Upper lobe of right lung (tissue), 1 donor: ENCODE results near the gene ACBD3. TPM values are rescaled to one million over a fixed set of nuclear protein-coding genes. Genes with fewer than 3 reads are reported as not detected.

Source experiments
- ATAC-seq: fragments of 200-7000 bp; cut with Tn5 transposase; one replicate; pipeline ENCODE4 v1.9.1; 2020; ENCODE audit warnings: mild to moderate bottlenecking, moderate library complexity
- DNase-seq: peaks from one replicate; pipeline ENCODE4 v3.0.0-alpha.2; 2020
- H3K27ac ChIP-seq: fragments of 200-600 bp; one replicate; pipeline ENCODE4 v1.8.0; 2022
- H3K27me3 ChIP-seq: fragments of 200-600 bp; one replicate; pipeline ENCODE4 v1.8.0; 2022; ENCODE audit warnings: mild to moderate bottlenecking
- H3K36me3 ChIP-seq: fragments of 200-600 bp; one replicate; pipeline ENCODE4 v1.8.0; 2022
- H3K4me1 ChIP-seq: fragments of 200-600 bp; one replicate; pipeline ENCODE4 v1.8.0; 2022
- H3K4me3 ChIP-seq: fragments of 200-600 bp; one replicate; pipeline ENCODE4 v1.8.0; 2022; ENCODE audit warnings: mild to moderate bottlenecking
- H3K9me3 ChIP-seq: fragments of 200-600 bp; one replicate; pipeline ENCODE4 v1.8.0; 2022
- intact Hi-C: fragments of 100-400 bp; cut with DNase I; formaldehyde crosslinking; loops from one replicate; pipeline ENCODE4 v1.11.0; 2022
- total RNA-seq: library from RNA; stranded (reverse); fragmentation: NEBNext Ultra II Directional; extraction: Animal tissue kit (Norgen Biotek cat#: 25700); gene quantifications from one replicate; pipeline ENCODE4 v1.2.1, GENCODE V29; 2021
- TF ChIP-seq, protein P1 (sequence below): fragments of 200-600 bp; IDR thresholded peaks from one replicate; pipeline ENCODE4 v1.8.0; 2022; ENCODE audit warnings: antibody characterized with exemption
- donor health status: DM: no; HTN: yes; CAD: no; lungs with severe emphysema.

Gene ACBD3
- total RNA-seq, 1 donor from 2014 or later: 42.2 TPM

- TF ChIP-seq, protein P1, sequence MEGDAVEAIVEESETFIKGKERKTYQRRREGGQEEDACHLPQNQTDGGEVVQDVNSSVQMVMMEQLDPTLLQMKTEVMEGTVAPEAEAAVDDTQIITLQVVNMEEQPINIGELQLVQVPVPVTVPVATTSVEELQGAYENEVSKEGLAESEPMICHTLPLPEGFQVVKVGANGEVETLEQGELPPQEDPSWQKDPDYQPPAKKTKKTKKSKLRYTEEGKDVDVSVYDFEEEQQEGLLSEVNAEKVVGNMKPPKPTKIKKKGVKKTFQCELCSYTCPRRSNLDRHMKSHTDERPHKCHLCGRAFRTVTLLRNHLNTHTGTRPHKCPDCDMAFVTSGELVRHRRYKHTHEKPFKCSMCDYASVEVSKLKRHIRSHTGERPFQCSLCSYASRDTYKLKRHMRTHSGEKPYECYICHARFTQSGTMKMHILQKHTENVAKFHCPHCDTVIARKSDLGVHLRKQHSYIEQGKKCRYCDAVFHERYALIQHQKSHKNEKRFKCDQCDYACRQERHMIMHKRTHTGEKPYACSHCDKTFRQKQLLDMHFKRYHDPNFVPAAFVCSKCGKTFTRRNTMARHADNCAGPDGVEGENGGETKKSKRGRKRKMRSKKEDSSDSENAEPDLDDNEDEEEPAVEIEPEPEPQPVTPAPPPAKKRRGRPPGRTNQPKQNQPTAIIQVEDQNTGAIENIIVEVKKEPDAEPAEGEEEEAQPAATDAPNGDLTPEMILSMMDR: no peak
- Histone ChIP-seq H3K36me3 (no peaks in the 10 kb centered on the region), H3K27me3 (no peaks in the 10 kb centered on the region), H3K27ac (no peak overlapping the region), H3K9me3 (no peaks in the 10 kb centered on the region), H3K4me1 (peaks cover 5% of the 10 kb centered on the region), H3K4me3 (no peak overlapping the region)
- DNase-seq (no peak), ATAC-seq (no peak)
- intact Hi-C loops: no loop called here
Measured at GRCh38 chr1:226097866-226098625, 88.5 kb downstream of the ACBD3 start.

GRCh38 chr1:226095286-226095685 lies 91.3 kb downstream of the ACBD3 start:
- Histone ChIP-seq H3K4me1 (peaks cover 3% of the 10 kb centered on the region), H3K36me3 (no peaks in the 10 kb centered on the region), H3K9me3 (no peaks in the 10 kb centered on the region), H3K27ac (no peak overlapping the region), H3K4me3 (no peak overlapping the region), H3K27me3 (no peaks in the 10 kb centered on the region)
- DNase-seq (peak; percentile 29), ATAC-seq (no peak)
- intact Hi-C loops: no loop called here
- TF ChIP-seq, protein P1: no peak

Other genes starting within 250 kb of the ACBD3 start
- 2.2 TPM for gene LEFTY2, start 245.5 kb downstream of the ACBD3 start, total RNA-seq
- 21.8 TPM for gene SDE2, start 187.4 kb downstream of the ACBD3 start, total RNA-seq
- 435 TPM for gene H3-3A, start 124.0 kb downstream of the ACBD3 start, total RNA-seq
- not detected for gene MIXL1, start 36.9 kb upstream of the ACBD3 start, total RNA-seq
- gene LIN9, start 122.4 kb upstream of the ACBD3 start, total RNA-seq: 4.6 TPM
- gene PARP1, start 221.4 kb upstream of the ACBD3 start, total RNA-seq: 64.6 TPM